ENCODE measurements around the gene COQ8A. TPM values are rescaled to one million over a fixed set of nuclear protein-coding genes. Genes with fewer than 3 reads are reported as not detected.

COQ8A gene
- polyA plus RNA-seq, 1 of the 3 experiments (the other 2 are of a cell fraction): 11.8 TPM

GRCh38 chr1:226908913-226909312 is 31.2 kb upstream of the COQ8A start (continued):
- no peak for TF ChIP-seq REST (IDR thresholded peaks at IDR 0.05; ENCODE audit: low read depth, low read length)

GRCh38 chr1:226912587-226913176 is 27.4 kb upstream of the COQ8A start:
- H3K27ac ChIP-seq (ENCODE audit: low read depth in 2 of 2, low read length in 1 of 2): no peak overlapping the region
- no peak overlapping the region for H3K4me3 ChIP-seq (ENCODE audit: low read depth in 2 of 2, low read length in 1 of 2)
- 85% methylated on average over 13 of the region's 13 CpGs for WGBS (ENCODE audit: low lambda C conversion rate)
- H3K27me3 ChIP-seq (ENCODE audit: insufficient read depth): no peaks in the 10 kb centered on the region
- H2AFZ ChIP-seq (ENCODE audit: low read depth): no peak overlapping the region
- H3K9me3 ChIP-seq: no peaks in the 10 kb centered on the region
- H3K36me3 ChIP-seq (replicated peaks in 1 of 2; ENCODE audit: control insufficient read depth in 1 of 2, insufficient read depth in 2 of 2, low read length in 1 of 2): no peaks in the 10 kb centered on the region
- TF ChIP-seq RAD21 (IDR thresholded peaks at IDR 0.05; ENCODE audit: low read length) (0 out of 2 replicates have a peak, but pooled peaks have one; percentile 24), FOXJ3 (CRISPR knock-in tag; IDR thresholded peaks at IDR 0.05) (no peak), CTCF (IDR thresholded peaks at IDR 0.05) (0 out of 2 replicates have a peak, but pooled peaks have one; percentile 8), SMC3 (IDR thresholded peaks at IDR 0.05; ENCODE audit: low read depth, low read length) (peak; percentile 7; the same call in 1 of the 2 replicates), JUND (IDR thresholded peaks at IDR 0.05) (no peak), NFIC (IDR thresholded peaks at IDR 0.05; ENCODE audit: borderline replicate concordance) (no peak), TAF1 (IDR thresholded peaks at IDR 0.05; ENCODE audit: borderline replicate concordance, low read depth, low read length) (no peak), POLR2AphosphoS5 (IDR thresholded peaks at IDR 0.05; ENCODE audit: low read depth, low read length) (no peak), GATA2 (CRISPR knock-in tag; IDR thresholded peaks at IDR 0.05) (no peak), RXRA (IDR thresholded peaks at IDR 0.05; ENCODE audit: borderline replicate concordance, low read depth) (no peak)
- H3K9ac ChIP-seq: no peak overlapping the region
- no peaks in the 10 kb centered on the region for H4K20me1 ChIP-seq (ENCODE audit: insufficient read depth)
- H3K4me1 ChIP-seq (ENCODE audit: control insufficient read depth in 1 of 2, insufficient read depth in 2 of 2, low read depth in 1 of 2, low read length in 1 of 2): no peaks in the 10 kb centered on the region
- DNase-seq: no peak
- H3K4me2 ChIP-seq: no peak overlapping the region
- CTCF ChIA-PET: interaction anchor here (1.4 to 1.6 kb wide), 3 partner anchors 16 to 85 kb away, joined by 3 to 4 read pairs (median 3); no protein-coding TSS in a partner anchor
- POLR2A ChIA-PET: interaction anchor here (1.4 kb wide), 1 partner anchor 18 kb away, joined by 4 read pairs; no protein-coding TSS in a partner anchor
- no peaks in the 10 kb centered on the region for H3K9me2 ChIP-seq
- H3K79me2 ChIP-seq (ENCODE audit: insufficient read depth): no peaks in the 10 kb centered on the region
- no peaks in the 10 kb centered on the region for H3F3A ChIP-seq (replicated peaks; ENCODE audit: insufficient read depth)
